ENCODE data around the gene PLCH1.

The PLCH1 gene

GRCh38 chr3:155347901-155348300 is 397.0 kb downstream of the PLCH1 start:
- no peak for TF ChIP-seq CTCF (IDR thresholded peaks at IDR 0.05; ENCODE audit: insufficient read depth, low read depth, low read length, missing control alignments)
- no peak overlapping the region for H3K4me3 ChIP-seq (ENCODE audit: low read depth, low read length)
- DNase-seq (ENCODE audit: low read depth): no peak

- no peak for TF ChIP-seq CTCF (IDR thresholded peaks at IDR 0.05; ENCODE audit: insufficient read depth, low read depth, low read length, missing control alignments)
- no peak overlapping the region for H3K4me3 ChIP-seq (ENCODE audit: low read depth, low read length)
- no peak for DNase-seq (ENCODE audit: low read depth)
Measured at GRCh38 chr3:155342344-155342743, 402.5 kb downstream of the PLCH1 start.

- no peak for DNase-seq (ENCODE audit: low read depth)
- no peak for TF ChIP-seq CTCF (IDR thresholded peaks at IDR 0.05; ENCODE audit: insufficient read depth, low read depth, low read length, missing control alignments)
Measured at GRCh38 chr3:155339052-155339451, 405.8 kb downstream of the PLCH1 start.

GRCh38 chr3:155335724-155336354 is 409.0 kb downstream of the PLCH1 start:
- peak; percentile 89 for DNase-seq (ENCODE audit: low read depth)
- TF ChIP-seq CTCF (IDR thresholded peaks at IDR 0.05; ENCODE audit: insufficient read depth, low read depth, low read length, missing control alignments): no peak
- H3K4me3 ChIP-seq (ENCODE audit: low read depth, low read length): no peak overlapping the region

More at GRCh38 chr3:155339052-155339451, 405.8 kb downstream of the PLCH1 start:
- H3K4me3 ChIP-seq (ENCODE audit: low read depth, low read length): no peak overlapping the region

- TF ChIP-seq CTCF (IDR thresholded peaks at IDR 0.05; ENCODE audit: insufficient read depth, low read depth, low read length, missing control alignments): no peak
- H3K4me3 ChIP-seq (ENCODE audit: low read depth, low read length): no peak overlapping the region; the same call in 1 of the 2 replicates
- DNase-seq (ENCODE audit: low read depth): peak; percentile 89
Measured at GRCh38 chr3:155334914-155335723, 409.8 kb downstream of the PLCH1 start.

- no peak for DNase-seq (ENCODE audit: low read depth)
- no peak for TF ChIP-seq CTCF (IDR thresholded peaks at IDR 0.05; ENCODE audit: insufficient read depth, low read depth, low read length, missing control alignments)
- no peak overlapping the region for H3K4me3 ChIP-seq (ENCODE audit: low read depth, low read length)
Measured at GRCh38 chr3:155334215-155334913, 410.5 kb downstream of the PLCH1 start.
